GM21737 (cell line): Measurements from ENCODE around the gene VEGFA.

Experiments used
- ATAC-seq: cut with Tn5 transposase; IDR thresholded peaks from one replicate; pipeline ENCODE4 v1.9.1; 2021; ENCODE audit warnings: mild to moderate bottlenecking, moderate library complexity; ENCODE audit not compliant: unreplicated experiment

VEGFA gene

GRCh38 chr6:43758617-43759050 lies 11.4 kb upstream of the VEGFA start:
- no peak for ATAC-seq

GRCh38 chr6:43759136-43759906 lies 10.7 kb upstream of the VEGFA start:
- no peak for ATAC-seq

DNA sequence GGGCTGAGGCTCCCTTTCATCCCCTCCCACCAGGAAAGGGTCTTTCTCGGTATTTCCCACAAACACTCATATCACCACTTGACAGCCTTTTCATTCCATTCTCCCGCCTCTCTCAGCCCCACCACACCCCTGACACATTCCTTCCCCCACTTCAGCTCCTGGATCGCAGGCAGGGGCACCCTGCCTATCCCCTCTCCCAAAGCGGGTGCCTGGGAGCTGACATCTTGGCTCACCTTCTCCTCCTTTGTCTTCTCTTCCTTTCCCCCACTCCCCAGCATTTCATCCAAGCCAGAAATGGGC lies 10.2 kb upstream of the VEGFA start:
- ATAC-seq, result no peak

- no peak for ATAC-seq
These were observed 9.5 kb upstream of the VEGFA start for GRCh38 chr6:43760210-43761168.

DNA sequence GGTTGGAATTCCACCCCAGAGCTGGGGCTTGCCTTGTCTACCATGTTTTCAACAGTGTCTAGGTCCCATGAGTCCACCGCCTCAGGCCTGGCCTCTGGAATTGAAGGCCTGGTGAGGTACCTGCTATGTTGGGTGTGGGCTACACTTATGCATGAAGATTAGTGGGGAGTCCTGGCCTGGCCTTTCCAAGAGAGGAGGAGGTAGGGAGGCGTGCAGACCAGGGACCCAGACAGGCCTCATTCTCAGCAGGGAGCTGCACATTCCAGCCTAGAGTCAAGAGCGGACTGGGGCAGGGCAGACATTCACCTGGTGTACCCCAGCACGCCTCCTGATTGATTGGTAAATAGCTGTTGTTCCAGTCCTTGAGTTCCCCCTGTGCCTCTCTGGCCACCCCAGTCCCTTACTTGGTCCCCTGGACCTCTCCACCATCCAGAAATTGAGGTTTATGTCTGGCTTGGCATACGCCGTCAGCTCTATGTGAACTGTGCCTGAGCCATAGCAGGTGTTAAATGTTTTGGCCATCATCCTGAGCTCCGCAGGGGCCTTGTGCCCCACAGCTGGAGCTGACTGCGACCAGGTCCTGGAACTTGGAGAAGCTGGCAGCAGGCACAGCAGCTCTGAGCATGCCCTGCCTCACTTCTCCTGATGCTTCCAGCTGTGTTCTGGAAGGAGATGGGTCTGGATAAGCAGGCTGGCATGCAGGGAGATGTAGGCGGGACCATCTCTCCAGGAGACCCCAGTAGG lies 8.2 kb upstream of the VEGFA start:
- no peak for ATAC-seq

GRCh38 chr6:43762410-43762768 lies 7.6 kb upstream of the VEGFA start:
- no peak for ATAC-seq

- no peak for ATAC-seq
These were observed 6.9 kb upstream of the VEGFA start for GRCh38 chr6:43762966-43763695.

- no peak for ATAC-seq
These were observed 6.0 kb upstream of the VEGFA start for GRCh38 chr6:43763812-43764522.

DNA sequence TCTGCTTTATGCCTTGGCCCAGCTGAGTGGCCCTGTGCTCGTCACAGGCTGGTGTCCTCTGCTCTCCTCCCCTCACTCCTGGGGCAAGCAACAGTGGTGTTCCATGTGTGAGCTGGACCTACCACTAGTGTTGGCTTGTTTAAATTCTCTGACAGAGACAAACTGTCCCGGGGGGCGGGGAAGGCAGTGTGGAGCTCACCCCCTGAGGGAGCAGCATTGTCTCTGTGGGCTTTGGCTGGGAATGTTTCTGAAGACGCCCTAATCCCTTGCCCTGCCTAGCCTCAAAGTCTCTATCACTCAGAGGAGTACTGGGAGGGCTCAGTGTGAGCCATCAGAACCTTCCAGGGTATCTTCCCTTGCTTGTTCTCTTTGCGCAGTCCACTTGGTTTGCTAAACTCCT lies 5.2 kb upstream of the VEGFA start:
- no peak for ATAC-seq

DNA sequence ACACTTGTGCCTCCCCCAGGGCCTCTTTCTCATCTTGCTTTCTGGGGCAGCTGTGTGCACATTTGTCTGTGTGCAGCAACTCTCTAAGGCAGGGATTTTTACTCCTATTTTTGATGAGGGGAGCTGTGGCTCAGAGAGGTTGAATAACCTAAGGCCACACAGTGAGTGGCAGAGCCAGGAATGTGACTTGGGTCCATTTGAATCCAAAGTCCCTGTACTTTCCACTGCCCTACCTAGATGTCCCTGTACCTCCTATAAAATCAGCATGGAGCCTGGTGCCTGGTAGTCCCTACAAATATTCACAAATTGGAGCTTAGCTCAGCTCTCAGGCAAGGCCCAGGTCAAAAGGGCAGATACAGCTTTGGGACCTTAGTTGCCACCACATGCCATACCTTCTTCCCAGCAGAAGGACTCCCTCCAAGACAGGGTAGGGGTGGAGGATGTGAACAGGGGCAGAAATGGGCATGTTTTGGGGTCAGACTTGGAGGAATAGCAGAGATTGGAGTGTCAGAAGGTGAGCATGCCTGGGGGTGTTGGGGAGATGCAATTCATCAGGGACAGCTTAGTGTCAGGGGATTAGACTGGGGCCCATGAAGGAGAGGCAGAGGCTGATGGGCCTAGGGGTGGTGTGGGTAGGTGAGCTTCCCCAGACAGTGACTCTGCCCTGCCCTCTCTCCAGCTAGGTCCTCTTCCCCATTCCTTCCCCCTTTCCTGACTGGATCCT lies 4.1 kb upstream of the VEGFA start:
- ATAC-seq, result no peak

GRCh38 chr6:43766500-43766853 lies 3.5 kb upstream of the VEGFA start:
- ATAC-seq, result no peak

- no peak for ATAC-seq
These were observed 3.0 kb upstream of the VEGFA start for GRCh38 chr6:43766964-43767461.

- no peak for ATAC-seq
These were observed 2.2 kb upstream of the VEGFA start for GRCh38 chr6:43767553-43768505.

DNA sequence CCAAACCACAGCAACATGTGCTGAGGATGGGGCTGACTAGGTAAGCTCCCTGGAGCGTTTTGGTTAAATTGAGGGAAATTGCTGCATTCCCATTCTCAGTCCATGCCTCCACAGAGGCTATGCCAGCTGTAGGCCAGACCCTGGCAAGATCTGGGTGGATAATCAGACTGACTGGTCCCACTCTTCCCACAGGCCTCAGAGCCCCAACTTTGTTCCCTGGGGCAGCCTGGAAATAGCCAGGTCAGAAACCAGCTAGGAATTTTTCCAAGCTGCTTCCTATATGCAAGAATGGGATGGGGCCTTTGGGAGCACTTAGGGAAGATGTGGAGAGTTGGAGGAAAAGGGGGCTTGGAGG lies 1.5 kb upstream of the VEGFA start:
- no peak for ATAC-seq

DNA sequence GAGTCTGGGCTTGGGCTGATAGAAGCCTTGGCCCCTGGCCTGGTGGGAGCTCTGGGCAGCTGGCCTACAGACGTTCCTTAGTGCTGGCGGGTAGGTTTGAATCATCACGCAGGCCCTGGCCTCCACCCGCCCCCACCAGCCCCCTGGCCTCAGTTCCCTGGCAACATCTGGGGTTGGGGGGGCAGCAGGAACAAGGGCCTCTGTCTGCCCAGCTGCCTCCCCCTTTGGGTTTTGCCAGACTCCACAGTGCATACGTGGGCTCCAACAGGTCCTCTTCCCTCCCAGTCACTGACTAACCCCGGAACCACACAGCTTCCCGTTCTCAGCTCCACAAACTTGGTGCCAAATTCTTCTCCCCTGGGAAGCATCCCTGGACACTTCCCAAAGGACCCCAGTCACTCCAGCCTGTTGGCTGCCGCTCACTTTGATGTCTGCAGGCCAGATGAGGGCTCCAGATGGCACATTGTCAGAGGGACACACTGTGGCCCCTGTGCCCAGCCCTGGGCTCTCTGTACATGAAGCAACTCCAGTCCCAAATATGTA lies 957 bp upstream of the VEGFA start:
- ATAC-seq, result no peak

- ATAC-seq, result no peak
These were observed 580 bp downstream of the VEGFA start for GRCh38 chr6:43770372-43771209.

GRCh38 chr6:43771210-43771857 lies 1.3 kb downstream of the VEGFA start:
- ATAC-seq, result no peak
